Measurements from ENCODE around the gene VPS37D. TPM values are rescaled to one million over a fixed set of nuclear protein-coding genes. Genes with fewer than 3 reads are reported as not detected.

The VPS37D gene
- total RNA-seq, 2 donors from 2014 or later: 6.1 to 9.1 TPM

GRCh38 chr7:73633323-73633722 is 34.3 kb upstream of the VPS37D start:
- no peak overlapping the region for H3K9ac ChIP-seq (ENCODE audit: extremely low read depth, low read length, poor library complexity, severe bottlenecking)
- H3K4me3 ChIP-seq (ENCODE audit: low read length): no peak overlapping the region
- Mint-ChIP-seq H3K36me3 (ENCODE audit: low read depth) (no peaks in the 10 kb centered on the region), H3K27ac (no peak overlapping the region), H3K9me3 (no peaks in the 10 kb centered on the region), H3K4me3 (no peak overlapping the region), H3K4me1 (peaks cover 5% of the 10 kb centered on the region), H3K27me3 (ENCODE audit: insufficient read depth) (peaks cover 33% of the 10 kb centered on the region)
- no peaks in the 10 kb centered on the region for H3K36me3 ChIP-seq (ENCODE audit: control insufficient read depth, insufficient read depth, low read length)
- H3K4me1 ChIP-seq (ENCODE audit: control insufficient read depth, insufficient read depth, low read length): no peaks in the 10 kb centered on the region
- WGBS, 2 experiments (ENCODE audit: insufficient coverage in 1 of 2, insufficient read length in 1 of 2): 84 to 87% methylated on average over 5 to 7 of the region's 7 CpGs
- H3K27ac ChIP-seq (ENCODE audit: low read depth, low read length): no peak overlapping the region
- no peak for TF ChIP-seq CTCF (conservative IDR thresholded peaks at IDR 0.05)
- no peaks in the 10 kb centered on the region for H3K9me3 ChIP-seq (ENCODE audit: control insufficient read depth, low read length)
- peaks cover 2% of the 10 kb centered on the region for H3K27me3 ChIP-seq (ENCODE audit: control insufficient read depth, insufficient read depth, low read length, poor library complexity, severe bottlenecking)
- no peak for DNase-seq

- TF ChIP-seq CTCF (conservative IDR thresholded peaks at IDR 0.05): no peak
- H3K27ac ChIP-seq (ENCODE audit: low read depth, low read length): no peak overlapping the region
- no peak overlapping the region for H3K9ac ChIP-seq (ENCODE audit: extremely low read depth, low read length, poor library complexity, severe bottlenecking)
- peaks cover 27% of the 10 kb centered on the region for H3K27me3 Mint-ChIP-seq (ENCODE audit: insufficient read depth)
- DNase-seq: no peak
- no peak overlapping the region for H3K4me3 Mint-ChIP-seq
- no peaks in the 10 kb centered on the region for H3K36me3 Mint-ChIP-seq (ENCODE audit: low read depth)
- H3K27me3 ChIP-seq (ENCODE audit: control insufficient read depth, insufficient read depth, low read length, poor library complexity, severe bottlenecking): no peaks in the 10 kb centered on the region
- H3K4me1 ChIP-seq (ENCODE audit: control insufficient read depth, insufficient read depth, low read length): no peaks in the 10 kb centered on the region
- no peaks in the 10 kb centered on the region for H3K9me3 ChIP-seq (ENCODE audit: control insufficient read depth, low read length)
- no peak overlapping the region for H3K4me3 ChIP-seq (ENCODE audit: low read length)
- H3K4me1 Mint-ChIP-seq: peaks cover 5% of the 10 kb centered on the region
- no peaks in the 10 kb centered on the region for H3K9me3 Mint-ChIP-seq
- no peak overlapping the region for H3K27ac Mint-ChIP-seq
- WGBS, 2 experiments (ENCODE audit: insufficient coverage in 1 of 2, insufficient read length in 1 of 2): 85 to 94% methylated on average over 7 to 8 of the region's 8 CpGs
- H3K36me3 ChIP-seq (ENCODE audit: control insufficient read depth, insufficient read depth, low read length): no peaks in the 10 kb centered on the region
These were observed 33.8 kb upstream of the VPS37D start for GRCh38 chr7:73633844-73634243.

- no peaks in the 10 kb centered on the region for H3K36me3 Mint-ChIP-seq (ENCODE audit: low read depth)
These were observed 32.0 kb upstream of the VPS37D start for GRCh38 chr7:73635428-73636200.

More at GRCh38 chr7:73635428-73636200, 32.0 kb upstream of the VPS37D start:
- Histone ChIP-seq H3K27ac (ENCODE audit: low read depth, low read length) (no peak overlapping the region), H3K4me3 (ENCODE audit: low read length) (no peak overlapping the region), H3K9me3 (ENCODE audit: control insufficient read depth, low read length) (no peaks in the 10 kb centered on the region), H3K4me1 (ENCODE audit: control insufficient read depth, insufficient read depth, low read length) (no peaks in the 10 kb centered on the region), H3K27me3 (ENCODE audit: control insufficient read depth, insufficient read depth, low read length, poor library complexity, severe bottlenecking) (no peaks in the 10 kb centered on the region), H3K36me3 (ENCODE audit: control insufficient read depth, insufficient read depth, low read length) (no peaks in the 10 kb centered on the region), H3K9ac (ENCODE audit: extremely low read depth, low read length, poor library complexity, severe bottlenecking) (no peak overlapping the region)
- peaks cover 5% of the 10 kb centered on the region for H3K4me1 Mint-ChIP-seq
- 84 to 92% methylated on average over 4 to 8 of the region's 8 CpGs for WGBS, 2 experiments (ENCODE audit: insufficient coverage in 1 of 2, insufficient read length in 1 of 2)
- no peak overlapping the region for H3K27ac Mint-ChIP-seq
- peaks cover 5% of the 10 kb centered on the region for H3K9me3 Mint-ChIP-seq
- H3K27me3 Mint-ChIP-seq (ENCODE audit: insufficient read depth): peaks cover 20% of the 10 kb centered on the region
- no peak overlapping the region for H3K4me3 Mint-ChIP-seq
- TF ChIP-seq CTCF (conservative IDR thresholded peaks at IDR 0.05): no peak
- no peak for DNase-seq
